OCI-M2 (cell line): ENCODE measurements around the gene CKAP5.
"Not testable (repeated sequence)": the region's sequence is repeated elsewhere in the genome, so short reads cannot be mapped to it uniquely, and the experiment has no call there.

ENCODE experiments used
- DNase-seq: peaks from one replicate; lab custom pipeline; 2025; ENCODE audit not compliant: unreplicated experiment; lab: John Stamatoyannopoulos, UW

Gene CKAP5

DNA sequence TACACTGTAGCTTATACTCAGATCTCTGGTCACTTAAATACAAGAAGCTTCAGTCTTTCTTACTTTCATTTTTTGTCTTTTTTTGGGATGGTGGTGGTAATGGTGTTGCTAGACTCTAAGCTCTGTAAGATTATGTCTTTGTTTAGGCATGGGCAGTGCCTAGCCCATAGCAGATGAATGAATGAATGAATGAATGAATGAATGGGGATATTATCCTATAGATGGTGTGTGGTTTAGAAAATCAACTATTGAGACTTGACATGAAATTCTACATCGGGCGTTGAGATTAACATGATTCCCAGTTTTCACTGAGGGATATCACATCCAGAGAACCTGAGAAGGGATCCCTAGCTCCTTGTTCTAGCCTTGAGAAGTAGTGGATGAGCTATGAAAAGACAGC, 9.8 kb upstream of the CKAP5 start:
- no peak for DNase-seq

DNA sequence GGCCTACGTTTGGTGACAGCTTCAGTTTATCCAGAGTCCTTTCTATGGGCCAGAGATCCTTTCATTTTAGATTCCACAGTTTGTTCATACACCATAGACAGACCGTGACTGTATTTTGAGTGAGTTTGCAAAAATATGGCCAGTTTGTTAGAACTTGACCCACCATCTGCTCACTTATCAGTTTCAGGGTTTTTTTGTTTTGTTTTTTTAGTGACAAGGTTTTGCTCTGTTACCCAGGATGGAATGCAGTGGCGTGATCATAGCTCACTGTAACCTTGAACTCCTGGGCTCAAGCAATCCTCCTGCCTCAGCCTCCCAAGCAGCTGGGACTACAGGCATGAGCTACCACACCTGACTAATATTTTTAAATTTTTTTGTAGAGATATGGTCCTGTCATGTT, 9.1 kb upstream of the CKAP5 start:
- no peak for DNase-seq

DNA sequence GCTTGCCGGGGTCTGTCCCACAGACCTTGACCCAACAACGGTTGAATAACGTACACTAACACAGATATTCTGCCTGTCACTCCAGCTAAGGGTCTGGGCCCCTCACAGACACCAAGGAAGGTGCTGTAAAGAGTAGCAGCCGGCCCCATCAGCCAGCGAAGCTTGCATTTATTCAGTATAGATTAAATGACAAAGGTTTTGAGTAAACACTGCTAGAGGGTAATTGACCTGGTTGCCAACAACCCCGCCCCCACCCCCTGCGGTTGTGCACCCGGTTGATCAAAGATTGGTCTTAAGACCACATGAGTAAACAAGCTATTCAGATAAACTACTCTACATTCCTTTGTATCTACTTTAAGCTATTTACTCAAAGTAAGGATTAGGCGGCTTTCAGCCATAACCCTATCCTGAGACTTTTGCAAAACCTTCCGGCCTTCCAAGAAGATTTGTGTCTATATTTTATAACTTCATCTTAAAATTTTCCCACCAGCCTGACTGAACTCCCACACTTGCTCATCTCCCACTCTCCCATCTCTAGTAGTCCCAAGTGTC, 4.8 kb upstream of the CKAP5 start:
- no peak for DNase-seq

DNA sequence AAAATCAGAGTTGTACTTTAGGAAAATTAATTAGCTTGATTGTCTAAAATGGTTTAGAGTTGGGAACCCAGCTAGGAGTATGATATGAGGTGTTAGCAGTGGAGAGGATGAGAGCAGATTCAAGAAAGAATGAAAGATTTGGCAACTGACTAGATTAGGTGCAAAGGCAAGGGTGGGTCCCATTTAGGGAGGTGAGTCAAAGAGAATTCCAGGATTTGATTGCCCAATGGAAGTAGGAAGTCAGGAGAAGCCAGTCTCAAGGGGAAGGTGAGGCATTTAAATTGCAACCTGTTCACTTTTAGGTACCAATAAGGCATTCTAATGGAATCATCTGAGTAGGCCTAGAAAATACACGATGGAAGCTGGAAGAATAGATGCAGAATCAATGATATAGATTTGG, 3.6 kb upstream of the CKAP5 start:
- DNase-seq, result no peak

DNA sequence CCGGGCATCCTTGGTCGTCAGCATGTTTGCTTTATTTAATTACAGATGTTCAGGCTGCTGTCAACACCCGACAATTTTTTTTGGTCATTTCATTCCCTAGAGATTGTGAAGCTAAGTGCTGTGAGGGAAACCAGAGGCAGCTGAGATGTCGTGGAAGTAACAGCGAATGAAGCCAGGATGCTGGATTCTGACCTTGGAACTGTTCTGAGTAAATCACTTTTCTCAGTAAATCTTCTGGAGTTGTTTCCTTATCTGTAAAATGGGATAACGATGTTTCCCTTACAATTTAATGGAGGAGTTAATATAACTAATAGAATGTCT, 390 bp upstream of the CKAP5 start:
- no peak for DNase-seq

DNA sequence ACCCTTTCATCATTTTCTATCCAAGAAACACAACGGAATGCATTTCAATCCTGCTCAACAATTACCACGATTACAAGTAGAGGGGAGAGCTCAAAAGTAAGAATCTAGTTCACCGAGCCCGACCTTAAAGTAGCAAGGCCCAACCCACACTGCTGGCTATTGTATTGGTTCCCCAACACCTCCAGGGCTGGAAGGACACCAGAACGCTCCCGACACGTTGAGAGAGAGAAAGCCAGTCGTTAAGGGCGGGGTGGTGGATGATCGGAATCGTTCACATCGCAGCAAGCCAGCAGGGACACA, 690 bp downstream of the CKAP5 start:
- DNase-seq, result no peak

DNA sequence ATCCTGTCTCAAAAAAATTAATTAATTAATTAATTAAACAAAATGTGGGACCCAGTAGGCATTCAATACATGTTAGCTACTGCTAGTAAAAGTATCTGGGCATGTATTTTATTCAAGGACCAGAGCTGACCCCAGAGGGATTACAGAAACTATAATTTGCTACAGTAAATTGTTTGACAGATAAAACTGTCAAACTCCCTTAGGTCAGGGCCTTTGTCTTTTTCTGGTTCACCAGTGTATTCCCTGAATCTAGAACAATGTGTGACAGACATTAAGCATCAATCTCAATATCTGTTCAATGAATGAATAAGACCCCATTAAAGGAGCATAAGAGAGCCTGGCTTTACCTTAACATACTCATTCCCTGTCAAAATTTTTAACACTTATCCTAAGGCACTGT, 6.0 kb downstream of the CKAP5 start:
- no peak for DNase-seq

DNA sequence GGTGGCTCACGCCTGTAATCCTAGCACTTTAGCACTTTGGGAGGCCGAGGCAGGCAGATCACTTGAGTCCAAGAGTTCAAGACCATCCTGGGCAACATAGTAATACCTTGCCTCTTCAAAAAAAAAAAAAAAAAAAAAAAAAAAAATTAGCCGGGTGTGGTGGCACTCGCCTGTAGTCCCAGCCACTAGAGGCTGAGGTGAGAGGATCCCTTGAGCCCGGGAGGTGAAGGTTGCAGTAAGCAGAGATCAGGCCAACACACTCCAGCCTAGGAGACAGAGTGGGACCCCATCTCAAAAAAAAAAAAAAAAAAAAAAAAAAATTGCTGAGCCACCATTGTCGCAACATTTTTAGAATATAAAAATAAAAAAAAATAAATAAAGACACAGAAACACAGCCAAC, 7.6 kb downstream of the CKAP5 start:
- no peak for DNase-seq

DNA sequence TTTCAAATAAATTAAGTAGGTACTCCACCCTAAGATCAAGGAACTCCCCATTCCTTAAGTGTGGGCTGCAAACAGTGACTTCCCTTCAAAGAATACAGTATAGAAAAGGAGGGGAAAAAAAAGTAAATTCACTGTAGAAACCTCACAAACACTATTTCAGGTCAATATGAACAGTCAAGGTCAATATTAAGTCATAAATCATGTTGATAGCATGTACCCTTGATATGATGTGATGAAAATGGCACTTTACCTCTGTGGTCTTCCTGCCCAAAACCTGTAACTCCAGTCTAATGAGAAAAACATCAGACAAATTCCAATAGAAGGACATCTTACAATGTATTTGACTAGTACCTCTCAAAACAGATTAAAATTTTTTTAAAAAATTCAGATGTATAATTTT, 8.2 kb downstream of the CKAP5 start:
- DNase-seq, result no peak

DNA sequence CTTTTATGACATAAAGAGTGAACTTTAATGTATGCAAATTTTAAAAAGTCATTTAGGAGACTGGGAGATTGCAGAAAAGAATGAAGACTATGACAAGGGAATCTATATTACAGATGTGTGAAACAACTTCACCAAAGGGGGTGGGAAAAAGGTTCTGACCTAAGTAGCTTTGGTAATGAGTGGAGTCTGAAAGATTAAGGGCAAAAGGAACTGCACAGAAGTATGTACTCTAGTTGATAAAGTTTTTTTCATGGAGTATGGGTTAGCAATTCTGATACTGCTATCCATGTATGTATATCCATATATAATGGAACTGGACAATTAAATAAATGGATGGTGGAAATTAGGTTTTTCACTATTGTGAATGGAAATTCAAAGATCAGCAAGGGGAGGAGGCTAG, 9.2 kb downstream of the CKAP5 start:
- DNase-seq, result no peak

DNA sequence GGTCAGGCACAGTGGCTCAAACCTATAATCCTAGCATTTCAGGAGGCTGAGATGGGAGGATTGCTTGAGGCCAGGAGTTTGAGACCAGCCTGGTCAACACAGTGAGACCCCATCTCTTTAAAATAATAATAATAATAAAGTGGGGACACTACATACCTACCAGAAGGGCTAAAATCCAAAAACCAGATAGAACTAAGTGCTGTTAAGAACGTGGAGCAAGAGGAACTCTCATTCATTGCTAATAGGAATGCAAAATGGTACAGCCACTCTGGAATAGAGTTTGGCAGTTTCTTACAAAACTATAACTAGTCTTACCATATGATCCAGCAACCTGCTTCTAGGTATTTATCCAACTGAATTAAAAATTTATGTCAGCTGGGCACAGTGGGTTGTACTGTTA, 9.6 kb downstream of the CKAP5 start:
- no peak for DNase-seq

DNA sequence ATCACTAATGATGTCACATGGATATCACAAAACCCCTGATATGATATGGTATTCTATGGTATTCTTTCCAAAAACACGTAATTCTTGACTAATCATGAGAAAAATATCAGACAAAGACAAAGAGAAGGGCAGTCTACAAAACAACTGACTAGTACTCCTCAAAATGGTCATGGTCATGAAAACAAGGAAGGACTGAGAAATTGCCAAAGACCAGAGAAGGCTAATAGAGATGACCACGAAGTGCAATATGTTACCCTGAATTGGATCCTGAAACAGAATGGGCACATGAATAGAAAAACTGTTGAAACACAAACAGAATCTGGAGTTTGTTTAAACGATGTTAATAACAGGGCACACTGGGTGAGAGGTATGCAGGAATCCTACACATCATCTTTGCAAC, 10.2 kb downstream of the CKAP5 start:
- no peak for DNase-seq

DNA sequence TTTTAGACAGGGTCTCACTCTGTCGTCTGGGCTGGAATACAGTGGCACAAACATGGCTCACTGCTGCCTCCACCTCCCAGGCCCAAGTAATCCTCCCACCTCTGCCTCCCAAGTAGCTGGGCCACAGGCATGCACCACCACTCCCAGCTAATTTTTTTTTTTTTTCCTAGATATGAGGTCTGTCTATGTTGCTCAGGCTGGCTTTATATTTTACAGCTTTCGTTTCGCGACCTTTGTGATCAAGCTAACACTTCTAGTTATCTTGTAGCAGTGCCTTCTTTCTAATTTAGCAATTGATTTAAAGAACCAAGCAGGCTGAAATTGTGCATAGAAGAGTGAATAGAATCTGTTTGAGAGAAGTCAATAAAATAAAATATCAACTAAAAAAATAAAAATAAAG, 11.3 kb downstream of the CKAP5 start:
- no peak for DNase-seq

DNA sequence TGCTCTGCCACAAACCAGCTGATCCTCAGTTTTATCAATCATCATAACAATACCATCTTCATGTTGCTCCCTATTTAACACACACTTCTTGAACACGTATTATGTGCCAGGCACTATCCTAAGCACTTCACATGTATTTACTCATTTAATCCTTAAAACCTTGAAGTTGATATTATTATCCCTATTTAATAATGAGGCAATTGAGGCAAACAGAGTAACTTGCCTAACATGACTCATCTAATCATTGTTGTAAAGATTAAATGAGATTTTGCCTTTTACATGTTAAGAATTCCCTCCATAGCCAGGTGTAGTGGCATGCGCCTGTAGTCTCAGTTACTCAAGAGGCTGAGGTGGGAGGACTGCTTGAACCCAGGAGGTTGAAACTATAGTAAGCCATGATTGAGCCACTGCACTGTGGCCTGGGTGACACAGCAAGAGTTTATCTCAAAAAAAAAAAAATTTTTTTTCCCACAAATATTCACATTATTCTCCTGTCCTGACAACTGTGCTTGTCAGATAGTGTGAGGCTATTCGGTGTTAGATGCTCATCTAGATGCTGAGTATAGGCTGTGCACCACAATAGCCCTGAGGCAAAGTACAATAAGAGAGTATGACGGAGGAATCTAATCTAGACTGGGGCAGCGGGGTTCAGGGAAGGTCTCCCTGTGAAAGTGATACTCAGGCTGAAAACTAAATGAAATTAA, 13.4 kb downstream of the CKAP5 start:
- DNase-seq, result no peak

DNA sequence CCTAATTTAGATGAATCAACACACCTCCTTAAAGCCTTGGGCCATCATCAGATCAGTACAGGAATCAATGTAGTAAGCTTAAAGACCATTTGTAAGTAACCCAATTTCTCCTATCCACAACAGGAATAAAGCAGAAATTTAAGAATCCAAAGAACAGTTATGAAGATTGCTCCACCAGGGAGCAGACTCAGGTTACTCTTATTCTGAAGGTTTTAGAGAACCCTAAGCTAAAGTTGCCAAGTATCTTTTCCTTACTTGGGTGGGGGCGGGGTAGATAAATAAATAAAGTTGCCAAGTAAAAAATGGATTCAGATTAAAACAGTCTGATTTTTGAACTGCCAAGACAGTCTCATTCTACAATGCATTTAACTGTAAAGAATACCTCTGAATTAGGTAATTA, 18.1 kb downstream of the CKAP5 start:
- DNase-seq, result no peak

DNA sequence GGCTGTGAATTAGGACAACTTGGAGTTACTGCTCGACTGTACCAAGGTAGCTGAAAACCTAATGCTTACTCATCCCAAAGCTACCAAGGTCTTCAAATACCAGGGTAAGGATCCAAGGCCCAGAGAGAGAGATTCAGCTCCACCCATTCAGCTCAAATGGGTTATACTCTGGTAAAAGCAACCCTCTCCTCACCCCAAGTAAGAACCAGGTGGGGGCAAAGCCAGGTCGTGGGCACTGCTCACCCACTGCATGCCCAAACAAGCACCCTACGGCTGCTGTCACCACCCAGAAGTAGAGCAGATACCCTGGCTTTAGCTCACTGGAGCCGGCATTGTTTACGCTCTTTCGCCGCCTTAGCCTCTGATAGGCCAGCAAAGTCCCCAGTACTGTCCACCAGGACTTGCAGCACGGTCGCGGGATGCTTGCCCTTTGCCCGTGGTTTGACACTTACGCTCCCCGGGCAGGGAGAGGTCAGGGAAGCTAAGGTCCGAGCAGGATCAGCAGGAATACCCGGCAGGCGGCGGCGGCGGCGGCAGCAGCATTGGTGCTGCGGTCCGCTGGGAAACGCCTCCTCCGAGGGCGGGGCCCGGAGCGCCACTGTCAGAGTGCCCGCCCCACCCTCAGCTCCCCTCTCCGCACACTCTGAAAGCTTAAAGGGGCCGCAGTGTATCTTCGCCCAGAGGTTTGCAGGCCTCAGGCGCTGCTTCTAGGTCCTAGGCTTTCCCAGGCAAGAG, 19.6 kb downstream of the CKAP5 start:
- DNase-seq, result no peak

DNA sequence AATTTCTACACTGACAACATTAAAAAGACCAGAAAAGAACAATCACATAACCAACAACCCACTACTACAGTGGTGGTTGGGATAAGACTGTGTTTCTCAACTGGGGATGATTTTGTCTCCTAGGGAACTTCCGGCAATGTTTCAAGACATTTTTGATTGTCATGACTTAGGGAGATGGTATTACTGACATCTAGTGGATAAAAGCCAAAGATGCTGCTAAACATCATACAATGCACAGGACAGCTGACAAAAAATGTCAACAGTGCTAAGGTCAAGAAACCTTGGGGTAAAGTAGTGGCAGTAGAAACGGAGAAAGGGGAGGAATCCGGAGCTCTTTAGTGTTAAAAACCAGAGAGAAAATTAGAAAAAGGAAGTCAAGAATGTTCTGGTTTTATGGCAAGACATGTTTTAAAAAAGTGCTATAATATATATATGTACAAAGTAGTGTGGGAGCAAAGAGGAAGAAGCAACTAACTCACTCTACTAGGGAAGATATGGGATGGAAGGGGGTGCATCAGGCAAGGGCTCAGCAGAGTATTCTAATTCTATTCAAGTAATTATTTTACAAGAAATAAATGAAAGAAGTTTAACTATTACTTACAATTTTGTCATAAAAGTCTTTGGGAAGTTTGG, 37.2 kb downstream of the CKAP5 start:
- no peak for DNase-seq

DNA sequence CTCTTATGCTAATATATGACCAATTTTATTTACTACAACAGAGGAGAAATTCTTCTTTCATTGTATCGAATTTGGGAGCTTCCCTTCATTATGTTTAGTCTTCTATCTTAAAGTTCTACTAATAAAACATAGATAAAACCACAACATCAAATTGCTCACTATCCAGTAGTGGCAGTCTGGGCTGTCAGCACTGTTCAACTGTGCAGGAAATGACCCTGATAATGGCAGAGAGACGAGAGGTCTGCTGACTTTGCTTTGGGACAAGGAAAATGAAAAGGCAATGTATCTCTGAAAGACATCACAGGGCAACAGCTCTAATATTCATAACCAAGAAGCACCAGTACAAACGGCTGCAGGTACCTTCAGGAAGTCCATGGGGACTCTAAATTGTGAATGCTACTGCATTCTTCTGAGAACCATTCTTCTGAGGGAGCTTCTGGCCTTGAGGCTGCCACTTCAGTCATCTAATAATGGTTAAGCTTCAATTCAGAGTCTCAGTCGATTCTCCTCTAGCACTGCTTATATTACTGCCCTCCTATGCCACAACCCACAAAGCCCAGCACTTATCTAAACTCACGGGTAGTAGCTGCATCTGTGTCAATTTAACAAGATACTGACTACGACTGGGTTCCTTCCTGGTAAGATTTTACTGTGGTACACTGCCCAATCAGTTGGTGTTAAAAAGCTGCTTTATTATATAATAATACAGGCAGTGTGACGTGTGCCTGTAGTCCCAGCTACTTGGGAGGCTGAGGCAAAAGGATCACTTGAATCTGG, 44.2 kb downstream of the CKAP5 start:
- DNase-seq, result no peak

DNA sequence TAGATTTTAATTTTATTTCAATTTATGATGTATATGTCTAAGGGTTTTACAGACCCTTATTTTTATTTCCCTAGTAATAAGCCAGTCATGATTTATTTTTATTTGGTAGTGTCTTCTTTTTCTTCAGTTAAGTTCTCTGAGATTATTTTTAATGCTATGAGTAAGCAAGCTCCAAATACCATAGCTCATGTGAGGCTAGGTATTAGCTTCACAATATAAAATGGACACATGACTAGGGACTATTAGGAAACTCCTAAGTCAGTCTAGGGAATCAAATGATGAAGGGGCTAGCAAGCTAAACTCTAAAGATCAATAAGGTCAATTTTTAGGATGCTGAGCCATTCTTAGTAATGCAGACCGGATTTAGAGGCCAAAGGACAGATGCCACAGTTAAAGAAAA, 45.9 kb downstream of the CKAP5 start:
- DNase-seq, result no peak

DNA sequence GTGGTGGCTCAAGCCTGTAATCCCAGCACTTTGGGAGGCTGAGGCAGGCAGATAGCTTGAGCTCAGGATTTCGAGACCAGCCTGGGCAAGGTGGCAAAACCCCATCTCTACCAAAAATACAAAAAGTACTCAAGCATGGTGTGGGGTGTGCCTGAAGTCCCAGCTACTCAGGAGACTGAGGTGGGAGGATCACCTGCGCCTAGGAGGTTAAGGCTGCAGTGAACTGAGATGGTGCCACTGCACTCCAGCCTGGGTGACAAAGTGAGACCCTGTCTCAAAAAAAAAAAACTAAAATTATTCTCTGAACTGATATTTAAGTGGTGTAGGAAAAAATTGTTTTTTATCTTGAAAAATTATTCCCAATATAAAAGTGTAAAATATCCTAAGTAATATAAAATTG, 46.4 kb downstream of the CKAP5 start:
- DNase-seq, result not testable (repeated sequence)

DNA sequence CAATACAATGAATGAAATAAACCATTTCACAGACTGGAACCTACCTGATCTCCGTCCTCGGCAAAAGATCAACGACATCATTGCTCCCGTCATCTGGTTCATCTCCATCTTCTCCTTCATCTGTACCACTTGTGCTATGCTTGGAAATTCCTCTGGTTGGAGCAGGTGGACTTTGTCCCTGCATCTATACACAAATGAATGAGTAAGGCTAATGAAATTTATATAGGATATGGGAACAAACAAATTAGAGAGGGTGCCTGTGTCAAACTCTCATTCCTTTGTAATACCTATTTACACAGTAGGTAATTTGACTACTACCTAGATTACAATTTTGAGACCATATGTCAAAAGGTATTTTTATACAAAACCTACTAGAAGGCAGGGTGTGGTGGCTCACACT, 67.7 kb downstream of the CKAP5 start:
- no peak for DNase-seq

DNA sequence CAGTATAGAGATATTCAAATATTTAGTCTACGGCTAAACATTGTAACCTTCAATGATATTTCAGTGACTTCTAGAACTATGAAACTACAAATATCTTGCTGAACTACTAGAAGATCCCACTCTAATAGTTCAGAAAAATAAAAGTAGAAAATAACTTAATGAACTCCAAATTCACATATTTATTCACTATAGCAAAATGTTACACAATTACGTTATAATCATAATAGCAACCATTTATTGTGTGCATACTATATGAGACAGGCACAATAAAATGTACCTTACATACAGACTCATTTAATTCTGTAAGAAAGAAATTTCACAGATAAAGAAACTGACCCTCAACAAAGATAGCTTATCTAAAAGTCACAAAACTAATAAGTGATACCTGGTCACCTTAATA, 69.2 kb downstream of the CKAP5 start:
- no peak for DNase-seq
